ENCODE results near the gene AFMID.
"Not testable (repeated sequence)": the region's sequence is repeated elsewhere in the genome, so short reads cannot be mapped to it uniquely, and the experiment has no call there.

The AFMID gene

DNA sequence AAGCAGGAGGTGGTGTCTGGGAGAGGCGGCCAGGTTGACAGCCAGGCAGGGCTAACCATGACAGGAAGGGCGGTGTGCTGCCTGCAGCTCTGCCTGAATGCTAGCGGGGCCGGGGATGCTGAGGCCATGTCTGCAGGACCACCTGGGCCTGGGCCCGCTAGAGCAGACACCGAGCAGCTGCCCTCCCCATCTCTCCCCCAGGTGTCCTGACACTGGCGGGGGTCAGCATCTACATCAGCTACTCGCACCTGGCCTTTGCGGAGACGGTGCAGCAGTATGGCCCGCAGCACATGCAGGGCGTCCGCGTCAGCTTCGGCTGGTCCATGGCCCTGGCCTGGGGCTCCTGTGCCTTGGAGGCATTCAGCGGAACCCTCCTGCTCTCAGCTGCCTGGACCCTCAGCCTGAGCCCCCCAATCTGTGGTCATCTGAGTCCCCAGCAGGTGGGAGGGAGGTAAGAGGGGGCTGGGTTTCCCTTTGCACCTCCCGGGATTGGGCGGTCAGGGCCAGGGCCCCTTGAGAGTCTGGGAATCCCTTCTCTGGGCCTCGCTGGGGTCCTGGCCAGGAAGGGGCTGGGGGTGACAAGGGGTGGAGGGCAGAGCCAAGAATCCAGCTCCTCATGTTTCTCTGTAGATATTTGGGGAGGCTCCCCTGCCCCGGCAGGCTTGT is 51.8 kb downstream of the AFMID start:
- DNase-seq (ENCODE audit: low read depth in 2 of 2): no peak

DNA sequence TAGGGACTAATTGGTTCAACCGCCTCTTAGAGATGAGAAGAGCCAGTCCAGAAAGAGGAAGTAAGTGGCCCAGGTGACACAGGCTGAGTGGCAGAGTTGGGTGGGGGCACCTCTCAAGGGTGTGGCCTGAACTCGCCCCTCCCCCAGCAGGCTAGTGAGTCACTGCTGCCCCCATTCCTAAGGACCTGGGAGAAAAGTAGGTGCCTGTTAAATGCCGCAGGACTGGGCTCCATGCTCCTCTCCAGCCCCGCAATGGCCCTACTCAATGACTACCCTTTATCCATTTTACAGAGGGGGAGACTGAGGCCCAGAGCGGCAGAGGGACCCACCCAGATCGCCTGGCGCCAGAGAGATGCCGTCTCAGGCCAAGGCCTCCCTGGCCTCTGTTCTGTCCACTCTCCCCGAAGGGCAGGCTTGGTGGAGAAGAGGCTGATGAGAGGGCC is 52.3 kb downstream of the AFMID start:
- no peak for DNase-seq (ENCODE audit: low read depth in 2 of 2)

DNA sequence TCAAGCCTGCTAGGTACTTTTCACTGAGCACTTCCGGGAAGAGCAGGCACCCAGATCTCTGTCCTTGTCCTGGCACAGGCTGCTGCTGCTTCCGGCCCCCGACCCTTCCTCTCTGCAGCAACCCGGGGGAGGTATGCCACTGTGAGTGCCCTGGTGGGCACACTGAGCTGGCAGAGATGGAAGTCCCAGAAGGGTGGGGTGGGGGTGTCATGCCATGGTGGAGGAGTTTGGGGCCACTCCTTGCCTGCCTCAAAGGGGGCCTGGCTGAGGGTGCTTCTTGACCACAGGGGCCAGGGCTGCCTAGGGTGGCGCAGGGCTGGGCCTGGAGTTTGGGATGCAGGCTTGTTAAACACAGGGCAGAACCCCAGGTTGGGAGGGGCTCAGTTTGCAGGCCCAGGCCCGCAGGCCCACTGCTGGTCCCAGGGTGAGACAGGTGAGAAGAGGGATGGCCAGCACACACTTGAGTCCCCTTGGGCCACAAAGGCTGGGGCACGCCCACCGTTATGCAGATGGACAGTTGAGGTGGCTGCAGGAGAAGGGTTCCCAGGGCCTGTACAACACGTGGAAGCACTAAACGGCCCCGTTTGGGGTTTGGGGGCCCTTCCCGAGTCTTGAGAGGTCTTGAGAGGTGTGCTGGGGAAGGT is 53.0 kb downstream of the AFMID start:
- DNase-seq (ENCODE audit: low read depth in 2 of 2): no peak

DNA sequence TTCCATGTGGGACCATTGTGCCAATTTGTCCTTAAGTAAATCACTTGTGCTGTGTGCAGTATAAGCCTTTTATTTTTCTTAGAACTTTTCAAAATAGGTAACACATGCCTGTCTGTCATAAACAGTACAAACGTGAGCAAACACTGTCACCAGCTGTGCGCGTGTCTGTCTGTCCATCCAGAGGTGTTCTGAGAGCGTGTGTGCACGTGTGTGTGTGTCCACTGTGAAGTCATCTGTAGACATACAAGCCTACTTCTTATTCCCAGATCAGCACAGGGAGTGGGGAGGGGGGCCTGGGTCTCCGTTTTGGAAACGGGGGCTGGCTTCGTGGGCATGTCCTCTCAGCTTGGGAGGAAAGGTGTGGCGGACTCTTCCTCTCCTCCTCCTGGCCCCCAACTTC is 53.7 kb downstream of the AFMID start:
- DNase-seq (ENCODE audit: low read depth in 2 of 2): no peak

DNA sequence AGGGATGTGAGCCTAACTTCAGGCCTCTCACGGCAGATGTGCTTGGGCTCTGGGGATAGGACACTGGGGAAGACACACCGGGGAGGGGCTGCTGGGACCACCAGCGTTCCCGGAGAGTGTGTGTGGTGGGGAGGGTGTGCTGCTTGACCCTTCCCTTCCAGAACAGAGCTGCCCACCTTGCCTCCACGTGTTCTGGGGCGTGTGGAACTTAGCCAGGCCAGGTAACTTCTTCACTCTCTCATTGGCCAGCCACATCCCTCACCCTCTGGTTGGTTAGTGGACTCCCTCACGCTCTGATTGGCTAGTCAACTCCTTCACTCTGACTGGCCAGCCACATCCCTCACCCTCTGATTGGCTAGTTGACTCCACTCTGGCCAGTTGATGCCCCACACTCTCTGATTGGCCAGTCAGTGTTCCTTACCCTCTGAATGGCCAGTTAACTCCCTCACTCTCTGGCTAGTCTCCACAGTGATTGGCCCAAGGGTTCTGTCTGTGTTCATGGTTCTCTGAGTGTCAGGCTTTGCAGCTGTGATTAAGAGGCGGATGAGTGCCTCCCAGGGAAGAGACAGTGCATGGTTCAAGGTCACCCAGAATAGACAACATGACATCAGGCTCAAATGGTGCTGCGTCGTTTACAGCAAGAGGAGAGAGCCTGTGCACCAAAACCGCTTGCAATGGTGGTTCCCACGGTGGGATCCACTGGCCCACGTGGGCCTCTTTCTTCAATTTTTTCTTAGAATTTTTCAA is 54.3 kb downstream of the AFMID start:
- no peak for DNase-seq (ENCODE audit: low read depth in 2 of 2)

DNA sequence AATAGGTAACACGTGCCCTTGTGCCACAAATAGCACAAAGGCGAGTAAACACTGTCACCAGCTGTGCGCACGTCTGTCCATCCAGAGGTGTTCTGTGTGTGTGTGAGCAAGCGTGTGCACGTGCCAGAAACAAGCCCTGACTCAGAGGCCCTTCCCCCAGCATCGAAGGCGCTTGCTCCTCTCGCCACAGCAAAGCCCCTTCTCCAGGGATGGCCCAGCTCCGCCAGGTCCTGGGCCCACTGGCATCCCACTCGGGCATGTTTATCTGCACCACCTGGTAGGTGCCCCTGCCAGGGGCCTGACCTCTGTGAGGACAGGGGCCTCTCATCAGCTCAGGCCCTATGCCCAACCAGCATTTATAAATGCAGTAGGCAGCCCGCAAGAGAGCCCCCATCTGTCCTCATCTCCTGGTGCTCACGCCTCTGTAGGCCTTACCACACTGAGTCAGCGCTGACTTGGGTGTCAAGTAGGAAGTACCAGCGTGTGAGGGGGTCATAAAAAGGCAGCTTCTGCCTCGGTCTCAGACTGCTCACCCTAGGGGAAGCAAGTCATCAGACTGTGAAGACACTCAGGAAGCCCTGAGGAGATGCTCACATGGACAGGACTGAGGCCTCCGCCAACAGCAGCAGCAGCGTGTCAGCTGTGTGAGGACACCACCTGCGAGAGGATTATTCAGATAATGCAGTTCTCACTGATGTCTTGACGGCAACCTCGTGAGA is 55.0 kb downstream of the AFMID start:
- DNase-seq (ENCODE audit: low read depth in 2 of 2): no peak

DNA sequence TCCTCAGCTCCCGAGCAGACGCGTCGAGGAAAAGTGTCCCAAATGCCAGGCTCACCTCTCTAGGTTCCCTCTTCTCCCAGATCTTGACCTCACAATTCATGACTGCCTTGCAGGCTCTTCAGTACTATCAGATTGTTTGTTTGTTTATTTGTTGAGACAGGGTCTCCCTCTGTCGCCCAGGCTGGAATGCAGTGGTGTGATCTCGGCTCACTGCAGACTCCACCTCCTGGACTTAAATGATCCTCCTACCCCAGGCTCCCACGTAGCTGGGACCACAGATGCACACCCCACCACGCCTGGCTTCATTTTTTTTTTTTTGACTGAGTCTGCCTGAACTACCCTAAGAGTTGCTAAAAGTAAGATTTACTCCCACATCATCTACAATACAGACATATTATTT is 60.1 kb downstream of the AFMID start:
- no peak for DNase-seq (ENCODE audit: low read depth in 2 of 2)

DNA sequence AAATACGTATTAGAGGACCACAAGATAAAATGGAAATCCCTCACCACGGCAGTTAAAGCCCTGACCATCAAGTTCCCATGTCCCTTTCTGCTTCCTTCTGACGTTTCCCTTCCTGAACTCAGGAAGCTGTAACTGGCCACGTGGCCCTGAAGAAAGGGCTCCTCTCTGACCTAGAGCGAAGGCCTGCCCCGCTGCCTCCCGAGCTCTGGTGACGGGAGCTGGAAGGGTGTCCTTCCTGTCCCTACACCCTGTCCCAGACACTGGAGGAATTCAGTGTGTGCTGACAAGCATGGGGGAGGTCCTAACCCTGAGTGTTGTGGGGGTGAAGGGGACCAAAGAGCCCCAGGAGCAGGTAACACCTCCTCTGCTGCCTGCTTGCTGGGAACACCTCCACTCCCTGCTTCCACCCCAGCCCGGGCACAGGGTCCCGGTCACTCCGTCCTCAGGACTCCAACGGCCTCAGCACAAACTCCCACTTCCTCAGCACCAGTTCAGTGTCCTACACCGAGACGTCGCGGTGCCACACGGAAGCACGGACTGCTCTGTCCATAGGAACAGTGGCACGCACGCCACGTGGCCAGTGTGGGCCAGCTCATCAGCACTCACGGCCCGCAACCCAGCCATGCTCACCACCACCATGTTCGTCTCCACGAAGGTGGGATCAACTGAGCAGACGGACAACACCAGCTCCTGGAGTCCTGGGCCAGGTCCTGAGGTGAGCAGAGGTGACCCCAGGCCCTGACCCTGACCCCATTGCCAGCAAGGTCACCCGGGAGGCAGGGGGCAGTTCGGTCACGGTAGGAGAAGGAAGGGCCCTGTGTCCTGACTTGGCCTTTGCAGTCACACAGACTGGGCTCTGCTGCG is 61.1 kb downstream of the AFMID start:
- DNase-seq (ENCODE audit: low read depth in 2 of 2): no peak

DNA sequence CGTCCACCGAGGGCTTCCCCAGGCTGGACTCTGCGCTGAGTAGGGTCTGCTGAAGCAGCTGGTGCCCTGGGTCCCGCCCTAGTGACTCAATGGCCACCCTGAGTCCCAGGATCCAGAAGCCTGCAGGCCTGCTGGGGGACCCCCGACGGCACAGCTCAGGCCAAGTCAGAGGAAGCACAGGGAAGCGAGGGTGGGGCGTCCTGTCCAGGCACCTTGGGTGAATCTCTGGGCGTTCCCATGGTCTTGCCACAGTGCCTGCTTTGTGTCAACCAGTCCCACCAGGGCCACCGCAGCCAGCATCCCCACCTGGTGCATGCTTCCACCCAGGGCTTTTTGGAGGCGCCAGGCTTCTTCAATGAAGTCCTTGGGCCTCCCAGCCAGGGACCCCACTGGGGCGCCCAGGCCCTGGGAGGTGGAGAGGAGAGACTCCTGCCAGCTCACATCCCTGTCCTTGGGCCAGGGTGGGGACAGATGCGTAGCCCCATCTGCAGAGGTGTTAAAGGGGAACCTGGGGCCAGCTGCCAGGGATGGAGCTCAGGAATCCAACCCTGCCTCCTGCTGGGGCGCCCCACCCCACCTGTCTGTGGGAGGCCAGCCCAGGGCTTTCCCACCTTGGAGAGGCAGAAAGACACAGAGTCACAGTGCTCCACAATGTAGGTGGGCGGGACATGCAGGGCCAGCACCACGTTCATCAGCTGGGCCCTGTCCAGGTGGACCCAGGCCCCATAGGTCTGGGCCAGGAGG is 62.1 kb downstream of the AFMID start:
- DNase-seq (ENCODE audit: low read depth in 2 of 2): no peak

DNA sequence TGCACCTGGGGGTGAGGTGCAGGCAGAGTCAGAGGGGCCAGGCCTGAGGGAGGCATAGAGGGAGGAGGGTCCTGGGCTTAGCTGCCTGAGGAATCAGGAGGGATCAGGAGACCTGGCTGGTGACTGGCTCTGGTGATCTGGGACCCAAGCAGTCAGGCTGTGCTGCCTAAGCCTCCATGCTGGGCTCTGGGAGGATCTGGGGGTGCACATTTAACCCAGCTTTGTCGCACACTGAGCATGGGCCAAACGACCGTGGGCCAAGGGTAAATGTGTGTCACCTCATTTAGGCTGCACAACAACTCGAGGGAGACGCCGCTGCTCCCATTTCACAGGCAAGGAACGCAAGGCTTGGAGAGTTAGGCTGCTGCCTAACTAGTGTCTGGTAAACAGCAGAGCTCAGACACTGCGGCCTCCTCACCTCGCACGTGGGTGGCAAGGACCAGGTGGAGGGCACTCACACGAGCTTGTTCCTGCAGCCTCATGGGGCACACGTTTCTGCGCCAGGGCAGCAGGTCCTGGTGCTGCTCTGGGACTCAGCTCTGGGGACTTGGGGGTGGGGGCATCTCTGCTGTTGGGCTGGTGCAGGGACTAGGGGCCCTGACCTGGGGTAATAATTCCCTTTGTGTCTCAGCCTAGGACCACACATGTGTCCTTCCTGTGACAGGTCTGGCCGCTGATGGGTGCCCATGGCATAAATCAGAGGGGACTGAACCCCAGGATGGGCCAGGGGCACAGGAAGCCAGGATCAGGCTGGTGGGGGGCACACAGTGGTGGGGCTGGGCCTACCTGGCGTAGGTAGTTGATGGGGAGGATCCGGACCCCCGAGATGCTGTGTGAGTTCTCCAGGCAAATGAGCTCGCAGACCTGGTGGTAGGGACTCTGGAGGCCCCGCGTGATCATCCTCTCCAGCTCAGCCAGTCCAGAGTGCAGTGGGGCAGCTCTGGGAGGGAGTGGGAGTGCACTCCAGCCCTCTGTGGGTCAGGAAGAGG is 63.0 kb downstream of the AFMID start:
- no peak for DNase-seq (ENCODE audit: low read depth in 2 of 2)

DNA sequence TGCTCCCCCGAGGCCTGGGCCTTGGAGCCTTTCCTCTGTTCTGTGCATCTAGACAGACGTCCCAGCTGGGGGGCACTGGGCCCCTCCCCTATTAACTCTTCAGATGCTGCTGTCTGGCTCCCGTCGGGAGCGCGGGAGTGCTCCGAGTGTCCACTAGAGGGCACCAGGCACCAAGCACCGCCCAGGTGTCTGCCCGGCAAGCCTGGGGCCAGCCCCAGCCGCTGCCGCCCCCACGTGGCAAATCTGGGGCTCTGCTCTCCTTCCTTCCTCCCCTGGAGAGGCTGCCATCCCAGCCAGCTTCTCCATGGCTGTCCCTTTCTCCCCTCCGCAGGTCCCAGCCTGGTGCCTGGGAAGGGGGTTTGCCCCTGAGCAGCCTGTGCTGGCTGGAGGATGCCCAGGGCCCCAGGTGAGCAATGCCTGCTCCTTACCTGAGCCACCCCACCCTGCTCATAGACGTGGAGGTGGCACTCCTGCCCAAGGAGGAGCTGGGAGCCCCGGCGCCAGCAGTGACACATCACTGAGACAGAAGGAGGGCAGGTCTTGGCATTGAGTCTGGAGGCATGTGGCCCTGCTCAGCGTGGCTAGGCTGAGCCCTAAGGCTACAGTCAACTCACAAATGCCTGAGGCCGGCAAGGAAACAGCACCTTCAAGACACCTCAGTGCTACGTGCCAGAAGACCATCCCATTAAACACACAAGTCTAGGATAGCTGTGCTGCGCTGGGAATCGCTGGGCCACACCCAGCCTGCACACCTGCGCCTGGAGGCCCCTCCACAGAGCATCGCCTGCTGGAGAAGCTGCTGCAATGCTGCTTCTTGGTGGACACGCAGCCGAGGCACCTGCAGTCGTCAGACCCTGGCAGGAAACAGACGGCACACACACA is 64.0 kb downstream of the AFMID start:
- DNase-seq (ENCODE audit: low read depth in 2 of 2): peak; percentile 84

DNA sequence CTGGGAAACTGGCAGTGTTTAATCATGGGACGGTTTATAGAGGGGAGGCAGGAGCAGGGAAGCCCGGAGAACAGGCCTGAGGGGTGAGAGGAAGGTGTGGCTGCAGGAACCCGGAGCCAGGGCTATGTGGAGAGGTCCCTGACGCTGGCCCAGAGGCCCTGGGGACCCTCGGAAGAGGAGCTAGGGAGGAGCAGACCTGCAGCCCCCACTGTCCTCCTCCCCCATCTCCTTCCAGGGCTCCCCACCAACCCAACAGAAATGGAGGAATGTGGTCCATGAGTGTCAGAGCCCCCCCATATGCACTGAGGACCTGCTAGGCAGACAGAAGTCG is 64.6 kb downstream of the AFMID start:
- DNase-seq (ENCODE audit: low read depth in 2 of 2): no peak

DNA sequence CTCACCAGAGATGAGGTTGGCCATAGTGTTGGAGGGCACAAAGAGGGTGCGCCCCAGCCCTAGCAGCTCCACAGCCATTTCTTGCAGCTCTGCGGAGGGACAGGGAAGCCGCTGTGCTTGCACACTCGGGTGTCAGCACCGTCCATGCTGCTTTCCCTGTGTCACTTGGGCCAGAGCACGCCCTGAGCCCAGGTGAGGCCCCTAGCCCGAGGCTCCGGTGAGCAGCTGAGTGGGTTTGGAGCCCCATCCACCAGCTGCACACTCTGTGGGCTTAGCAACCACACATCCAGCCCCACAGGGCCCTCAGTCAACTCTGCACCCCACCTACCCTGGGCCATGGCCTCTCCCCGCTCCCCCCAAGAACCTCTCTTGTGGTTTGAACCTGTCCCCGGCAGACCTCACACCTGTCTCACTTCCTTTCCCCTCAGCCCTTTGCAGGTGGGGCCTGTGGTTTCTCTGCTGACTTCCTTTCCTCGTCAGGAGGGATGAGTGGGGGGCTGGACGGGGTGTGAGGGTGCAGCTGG is 65.0 kb downstream of the AFMID start:
- no peak for DNase-seq (ENCODE audit: low read depth in 2 of 2)

DNA sequence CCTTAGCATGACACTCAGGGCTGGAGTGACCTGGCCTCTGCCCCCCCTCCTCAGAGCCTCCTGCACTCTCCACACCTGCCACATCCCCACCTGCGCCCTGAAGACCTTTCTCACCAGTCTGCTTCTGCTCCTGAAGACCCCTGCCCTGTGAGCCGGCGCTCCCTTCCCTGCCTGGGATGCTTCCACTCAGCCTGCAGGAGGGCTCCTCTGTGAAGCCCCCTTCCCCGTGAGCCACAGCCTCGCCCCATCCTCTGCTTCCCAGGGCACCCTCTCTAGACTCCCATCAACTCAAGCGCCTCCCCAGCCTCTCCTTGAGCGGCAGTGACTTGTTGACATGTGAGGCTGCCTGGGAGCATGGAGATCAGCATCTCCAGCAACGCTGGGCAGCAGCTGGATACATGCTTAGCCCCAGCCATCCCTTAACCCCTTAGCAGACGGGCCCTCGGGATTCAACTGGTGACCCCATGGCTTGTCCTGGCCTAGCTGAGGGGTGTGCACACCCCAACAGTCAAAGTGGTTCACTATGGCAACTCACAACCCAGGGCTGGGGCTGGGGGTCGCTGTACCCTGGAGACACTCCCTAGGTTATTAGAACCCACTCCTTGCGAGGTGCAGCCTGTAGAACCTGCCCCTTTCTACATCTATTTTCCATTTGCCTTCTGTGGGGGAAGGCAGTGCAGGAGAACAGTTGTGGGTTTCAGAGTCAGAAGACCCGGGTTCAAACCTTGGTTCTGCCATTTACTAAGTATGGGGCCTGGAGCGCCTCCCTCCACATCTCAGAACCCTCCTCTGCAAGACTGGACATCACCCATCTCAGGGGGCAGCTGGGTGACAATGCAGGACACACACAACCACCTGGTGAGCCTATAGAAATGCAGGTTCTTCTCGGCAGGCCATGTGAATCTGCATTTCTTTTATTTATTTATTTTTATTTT is 65.8 kb downstream of the AFMID start:
- DNase-seq (ENCODE audit: low read depth in 2 of 2): no peak

DNA sequence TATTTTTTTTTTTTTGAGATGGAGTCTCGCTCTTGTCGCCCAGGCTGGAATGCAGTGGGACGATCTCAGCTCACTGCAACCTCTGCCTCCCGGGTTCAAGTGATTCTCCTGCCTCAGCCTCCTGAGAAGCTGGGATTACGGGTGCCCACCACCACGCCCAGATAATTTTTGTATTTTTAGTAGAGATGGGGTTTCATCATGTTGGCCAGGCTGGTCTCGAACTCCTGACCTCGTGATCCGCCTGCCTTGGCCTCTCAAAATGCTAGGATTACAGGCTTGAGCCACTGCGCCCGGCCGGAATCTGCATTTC is 66.4 kb downstream of the AFMID start:
- DNase-seq (ENCODE audit: low read depth in 2 of 2): not testable (repeated sequence)

DNA sequence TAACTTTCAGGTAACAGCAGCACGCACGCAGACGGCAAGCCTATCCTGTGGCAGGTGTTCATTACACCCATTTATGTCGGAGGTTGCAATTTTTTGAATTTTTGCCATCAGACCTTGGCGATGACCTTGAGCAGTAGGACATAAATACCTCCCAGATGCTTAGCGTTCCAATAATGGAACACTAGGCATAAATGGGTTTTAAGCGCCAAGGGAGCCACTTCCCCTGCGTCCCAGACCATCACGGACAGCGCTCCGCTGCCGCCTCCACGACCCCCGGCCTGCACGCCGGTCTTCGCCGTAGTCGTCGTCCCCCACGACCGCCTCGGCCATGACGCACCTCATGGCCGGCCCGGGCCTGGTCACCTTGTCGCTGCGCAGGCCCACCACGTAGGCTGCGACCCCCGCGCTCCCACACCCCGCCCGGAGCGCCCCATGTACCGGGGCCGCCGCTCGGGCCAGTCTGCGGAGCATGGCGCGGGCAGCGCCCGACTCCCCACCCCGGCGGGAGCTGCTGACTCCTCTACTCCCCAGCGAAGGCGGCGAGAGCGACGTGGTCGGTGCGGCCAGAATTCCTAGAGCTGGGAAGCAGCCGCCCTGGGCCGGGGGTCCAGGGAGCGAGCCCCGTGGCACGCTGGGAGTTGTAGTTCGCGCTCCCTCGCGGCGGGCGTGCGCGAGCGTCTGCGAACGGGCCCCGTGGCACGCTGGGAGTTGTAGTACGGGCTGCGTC is 66.9 kb downstream of the AFMID start:
- peak; percentile 73 to 79 for DNase-seq (ENCODE audit: low read depth in 2 of 2)
